ENCODE data around the gene MCIDAS.

Gene MCIDAS

GRCh38 chr5:55171471-55171870 is 55.6 kb downstream of the MCIDAS start:
- no peak for DNase-seq (ENCODE audit: low read depth in 4 of 4, low spot score in 1 of 4)
